ENCODE measurements around the gene MEX3A.

GRCh38 chr1:156026588-156026987 is 55.7 kb downstream of the MEX3A start:
- TF ChIP-seq CTCF (conservative IDR thresholded peaks at IDR 0.05; ENCODE audit: low read length) (no peak), EZH2phosphoT487 (IDR thresholded peaks at IDR 0.05; ENCODE audit: borderline replicate concordance) (no peak)
